Measurements from ENCODE around the gene ANKS1B. TPM values are rescaled to one million over a fixed set of nuclear protein-coding genes. Genes with fewer than 3 reads are reported as not detected.

Gene ANKS1B
- total and polyA plus RNA-seq, 2 of the 4 experiments (the other 2 are of a cell fraction) = 0.17 to 0.18 TPM

GRCh38 chr12:99926511-99927169 lies 58.1 kb downstream of the ANKS1B start:
- no peak overlapping the region for H3K4me3 ChIP-seq (ENCODE audit: insufficient read depth, low read depth, low read length)
- ChIA-PET POLR2A (ENCODE audit: unreplicated experiment) (no interaction called here), CTCF (interaction anchor here (2.0 kb wide), 1 partner anchor 16 kb away, joined by 5 read pairs; no protein-coding TSS in a partner anchor)
- no peak overlapping the region for H3K18ac ChIP-seq (ENCODE audit: low read depth, low read length)
- H4K5ac ChIP-seq (ENCODE audit: low read depth, low read length) = no peak overlapping the region
- DNase-seq (no peak), ATAC-seq (ENCODE audit: low read depth) (no peak)
- no peaks in the 10 kb centered on the region for H3K9me1 ChIP-seq (ENCODE audit: insufficient read depth, low read length)
- no peak overlapping the region for H3K4me2 ChIP-seq (ENCODE audit: low read depth, low read length)
- no peak overlapping the region for H4K8ac ChIP-seq (ENCODE audit: low read depth in 2 of 2, low read length in 2 of 2)
- no TSS peak for BruUV-seq (replicated peaks)
- H3K27ac ChIP-seq (ENCODE audit: insufficient read depth, low read length) = no peak overlapping the region
- no peak overlapping the region for H3K56ac ChIP-seq (ENCODE audit: extremely low read depth, insufficient read depth, low read length)
- no peaks in the 10 kb centered on the region for H3K79me1 ChIP-seq (ENCODE audit: low read depth in 1 of 2, low read length in 2 of 2)
- H2BK5ac ChIP-seq (ENCODE audit: low read depth, low read length, poor library complexity, severe bottlenecking) = no peak overlapping the region
- in situ Hi-C loops (cut with MboI; ENCODE audit: low sequenced_read_pairs) (no loop called here), intact Hi-C loops (cut with micrococcal nuclease) (no loop called here), dilution Hi-C loops (cut with HindIII; ENCODE audit: low sequenced_read_pairs, unreplicated experiment) (no loop called here)
- H2AFZ ChIP-seq (replicated peaks; ENCODE audit: low read length, poor library complexity) = no peak overlapping the region
- no peak overlapping the region for H2AK9ac ChIP-seq (replicated peaks; ENCODE audit: low read depth, low read length, poor library complexity)
- no peak overlapping the region for H3K9ac ChIP-seq (ENCODE audit: low read depth, low read length)
- no peak for TF ChIP-seq RCOR1 (IDR thresholded peaks at IDR 0.05; ENCODE audit: insufficient replicate concordance, low read length)
- no peak for TF ChIP-seq RAD21 (IDR thresholded peaks at IDR 0.05; ENCODE audit: low read length)
- no peak for TF ChIP-seq CEBPB (IDR thresholded peaks at IDR 0.05; ENCODE audit: low read depth, low read length)
- TF ChIP-seq MAFK (IDR thresholded peaks at IDR 0.05; ENCODE audit: low read depth, low read length) = no peak
- no peak for TF ChIP-seq USF2 (IDR thresholded peaks at IDR 0.05; ENCODE audit: low read depth, low read length)
- TF ChIP-seq MXI1 (IDR thresholded peaks at IDR 0.05; ENCODE audit: borderline replicate concordance, low read depth, low read length) = no peak
- no peak for TF ChIP-seq RFX5 (IDR thresholded peaks at IDR 0.05; ENCODE audit: low read depth, low read length)
- no peak overlapping the region for H2BK15ac ChIP-seq (ENCODE audit: low read depth, low read length)
- no peak overlapping the region for H3K4ac ChIP-seq (ENCODE audit: low read depth, low read length)
- no peak overlapping the region for H4K91ac ChIP-seq (ENCODE audit: insufficient read depth, low read depth, low read length)
- no peak overlapping the region for H3K14ac ChIP-seq (replicated peaks; ENCODE audit: low read depth, low read length)
- no CpG with 5 or more reads among the region's 2 CpGs for WGBS, 2 experiments (ENCODE audit: extremely low coverage in 2 of 2, insufficient read length in 1 of 2)
- no peak overlapping the region for H2BK120ac ChIP-seq (ENCODE audit: low read depth, low read length)
- no peaks in the 10 kb centered on the region for H3K9me3 ChIP-seq (ENCODE audit: control insufficient read depth, insufficient read depth, low read length)
- no peaks in the 10 kb centered on the region for H4K20me1 ChIP-seq (ENCODE audit: insufficient read depth, low read length)
- no peak overlapping the region for H2AK5ac ChIP-seq (ENCODE audit: low read depth, low read length)
- H3K23ac ChIP-seq (ENCODE audit: low read depth, low read length) = no peak overlapping the region
- no peaks in the 10 kb centered on the region for H3K36me3 ChIP-seq (ENCODE audit: control insufficient read depth, insufficient read depth, low read length)
- H3K27me3 ChIP-seq (ENCODE audit: control insufficient read depth, insufficient read depth, low read length) = no peaks in the 10 kb centered on the region
- no peak overlapping the region for H2BK20ac ChIP-seq (ENCODE audit: low read depth, low read length)
- H3K4me1 ChIP-seq (ENCODE audit: control insufficient read depth, insufficient read depth, low read length) = no peaks in the 10 kb centered on the region

Data from IMR-90 (cell line).